Endometrium (tissue), 2 donors: ENCODE results near the gene PRKCE.
"Not testable (repeated sequence)": the region's sequence is repeated elsewhere in the genome, so short reads cannot be mapped to it uniquely, and the experiment has no call there.

Source experiments
- FAIRE-seq: peaks from 2 replicates; lab custom pipeline; 2012; peaks lifted over from hg19 to GRCh38; lab: Jason Lieb, UNC
- donor health status: control.
- donor health status: control.

The PRKCE gene

GRCh38 chr2:45889620-45890370 is 238.3 kb downstream of the PRKCE start:
- FAIRE-seq: no peak

- not testable (repeated sequence) for FAIRE-seq
Observed at GRCh38 chr2:45890371-45890646, 238.8 kb downstream of the PRKCE start.

- FAIRE-seq: no peak
Observed at GRCh38 chr2:45890819-45891218, 239.3 kb downstream of the PRKCE start.

- no peak for FAIRE-seq
Observed at GRCh38 chr2:45891719-45892424, 240.4 kb downstream of the PRKCE start.

- no peak for FAIRE-seq
Observed at GRCh38 chr2:45892425-45892745, 240.9 kb downstream of the PRKCE start.

GRCh38 chr2:45892757-45893156 is 241.3 kb downstream of the PRKCE start:
- no peak for FAIRE-seq

GRCh38 chr2:45894211-45894610 is 242.7 kb downstream of the PRKCE start:
- FAIRE-seq: no peak

- no peak for FAIRE-seq
Observed at GRCh38 chr2:45895241-45895861, 243.9 kb downstream of the PRKCE start.

GRCh38 chr2:45896311-45896710 is 244.8 kb downstream of the PRKCE start:
- FAIRE-seq: no peak

GRCh38 chr2:45897842-45898241 is 246.4 kb downstream of the PRKCE start:
- no peak for FAIRE-seq

GRCh38 chr2:45898819-45899218 is 247.3 kb downstream of the PRKCE start:
- no peak for FAIRE-seq

- FAIRE-seq: no peak
Observed at GRCh38 chr2:45899926-45900325, 248.5 kb downstream of the PRKCE start.

- FAIRE-seq: no peak
Observed at GRCh38 chr2:45901468-45902032, 250.1 kb downstream of the PRKCE start.

GRCh38 chr2:45902380-45902779 is 250.9 kb downstream of the PRKCE start:
- no peak for FAIRE-seq

- no peak for FAIRE-seq
Observed at GRCh38 chr2:45902781-45903375, 251.4 kb downstream of the PRKCE start.

- FAIRE-seq: no peak
Observed at GRCh38 chr2:45904267-45904945, 252.9 kb downstream of the PRKCE start.

- no peak for FAIRE-seq
Observed at GRCh38 chr2:45904946-45905631, 253.6 kb downstream of the PRKCE start.

GRCh38 chr2:45905632-45905958 is 254.1 kb downstream of the PRKCE start:
- FAIRE-seq: no peak

GRCh38 chr2:45907592-45907991 is 256.1 kb downstream of the PRKCE start:
- no peak for FAIRE-seq

- no peak for FAIRE-seq
Observed at GRCh38 chr2:45908316-45909170, 257.1 kb downstream of the PRKCE start.

GRCh38 chr2:45909171-45909565 is 257.7 kb downstream of the PRKCE start:
- FAIRE-seq: no peak
